ENCODE data around the gene SCART1.

The SCART1 gene

GRCh38 chr10:133461027-133461426 lies 7.3 kb downstream of the SCART1 start:
- Histone ChIP-seq H3K79me2 (no peaks in the 10 kb centered on the region), H3K4me3 (ENCODE audit: low read depth, low read length) (no peak overlapping the region), H3K9me3 (ENCODE audit: control insufficient read depth, low read length) (no peaks in the 10 kb centered on the region), H3K4me2 (ENCODE audit: low read length) (no peak overlapping the region), H3K36me3 (ENCODE audit: control insufficient read depth, insufficient read depth, low read length) (no peaks in the 10 kb centered on the region), H3K9ac (no peak overlapping the region), H2AFZ (no peak overlapping the region), H3K27ac (no peak overlapping the region), H3K4me1 (no peaks in the 10 kb centered on the region), H3K27me3 (ENCODE audit: control insufficient read depth, insufficient read depth, low read length) (no peaks in the 10 kb centered on the region)
- no peak for TF ChIP-seq CTCF (IDR thresholded peaks at IDR 0.05)

GRCh38 chr10:133461841-133462240 lies 8.1 kb downstream of the SCART1 start:
- no peaks in the 10 kb centered on the region for H3K36me3 ChIP-seq (ENCODE audit: control insufficient read depth, insufficient read depth, low read length)
- H3K27me3 ChIP-seq (ENCODE audit: control insufficient read depth, insufficient read depth, low read length): no peaks in the 10 kb centered on the region
- TF ChIP-seq CTCF (IDR thresholded peaks at IDR 0.05): no peak
- no peaks in the 10 kb centered on the region for H3K4me1 ChIP-seq
- H3K4me3 ChIP-seq (ENCODE audit: low read depth, low read length): no peak overlapping the region
- H3K27ac ChIP-seq: no peak overlapping the region
- H2AFZ ChIP-seq: no peak overlapping the region
- no peak overlapping the region for H3K9ac ChIP-seq
- H3K9me3 ChIP-seq (ENCODE audit: control insufficient read depth, low read length): no peaks in the 10 kb centered on the region
- H3K79me2 ChIP-seq: no peaks in the 10 kb centered on the region
- no peak overlapping the region for H3K4me2 ChIP-seq (ENCODE audit: low read length)

- Histone ChIP-seq H3K4me3 (ENCODE audit: low read depth, low read length) (no peak overlapping the region), H3K4me2 (ENCODE audit: low read length) (no peak overlapping the region), H2AFZ (no peak overlapping the region), H3K9me3 (ENCODE audit: control insufficient read depth, low read length) (no peaks in the 10 kb centered on the region), H3K79me2 (no peaks in the 10 kb centered on the region), H3K27me3 (ENCODE audit: control insufficient read depth, insufficient read depth, low read length) (no peaks in the 10 kb centered on the region), H3K36me3 (ENCODE audit: control insufficient read depth, insufficient read depth, low read length) (no peaks in the 10 kb centered on the region), H3K9ac (no peak overlapping the region), H3K27ac (no peak overlapping the region), H3K4me1 (no peaks in the 10 kb centered on the region)
- TF ChIP-seq CTCF (IDR thresholded peaks at IDR 0.05): no peak
Measured at GRCh38 chr10:133462512-133463305, 9.0 kb downstream of the SCART1 start.

- Histone ChIP-seq H3K27ac (no peak overlapping the region), H3K36me3 (ENCODE audit: control insufficient read depth, insufficient read depth, low read length) (no peaks in the 10 kb centered on the region), H3K4me2 (ENCODE audit: low read length) (no peak overlapping the region), H3K4me3 (ENCODE audit: low read depth, low read length) (no peak overlapping the region), H3K79me2 (no peaks in the 10 kb centered on the region), H3K4me1 (no peaks in the 10 kb centered on the region), H3K9ac (no peak overlapping the region), H3K27me3 (ENCODE audit: control insufficient read depth, insufficient read depth, low read length) (no peaks in the 10 kb centered on the region), H2AFZ (no peak overlapping the region), H3K9me3 (ENCODE audit: control insufficient read depth, low read length) (no peaks in the 10 kb centered on the region)
- TF ChIP-seq CTCF (IDR thresholded peaks at IDR 0.05): no peak
Measured at GRCh38 chr10:133464582-133465031, 10.9 kb downstream of the SCART1 start.
